ENCODE data around the gene RAPGEF1. TPM values are rescaled to one million over a fixed set of nuclear protein-coding genes. Genes with fewer than 3 reads are reported as not detected.

Gene RAPGEF1
- total RNA-seq, 1 donor from 2014 or later = 33.3 TPM

DNA sequence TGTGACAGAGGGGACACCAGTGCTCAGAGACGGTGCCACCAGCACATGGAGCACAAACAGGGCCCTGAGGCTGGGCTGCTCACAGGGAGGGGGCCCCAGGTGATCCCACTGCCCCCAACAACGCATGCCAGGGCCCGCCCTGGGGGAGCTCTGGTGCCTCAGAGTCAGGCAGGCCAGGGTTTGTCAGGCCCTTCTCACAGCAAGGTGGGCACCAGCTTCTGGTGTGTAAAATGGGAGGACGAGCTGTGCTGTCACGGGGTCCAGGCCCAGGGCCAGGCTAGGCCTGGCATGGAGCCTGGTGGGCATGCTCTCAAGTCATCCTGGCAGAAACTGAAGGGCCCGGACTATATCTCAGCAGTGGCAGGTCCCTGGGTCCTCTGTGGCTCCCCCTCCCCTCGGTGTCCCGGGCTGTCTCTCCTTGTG is 160.1 kb downstream of the RAPGEF1 start:
- Histone ChIP-seq H3K27me3 (no peaks in the 10 kb centered on the region), H3K79me2 (ENCODE audit: low read depth) (no peaks in the 10 kb centered on the region), H3K9me3 (ENCODE audit: low read depth) (no peaks in the 10 kb centered on the region), H4K20me1 (ENCODE audit: low read depth) (no peaks in the 10 kb centered on the region), H2AFZ (replicated peaks) (no peak overlapping the region), H3K4me1 (no peaks in the 10 kb centered on the region), H3K4me2 (no peak overlapping the region), H3K36me3 (no peaks in the 10 kb centered on the region), H3F3A (ENCODE audit: low read depth) (no peaks in the 10 kb centered on the region), H3K4me3 (no peak overlapping the region), H3K27ac (no peak overlapping the region), H3K9ac (no peak overlapping the region)
- Mint-ChIP-seq H3K27me3 (ENCODE audit: insufficient read depth, low read depth) (peaks cover 3% of the 10 kb centered on the region), H3K27ac (no peak overlapping the region), H3K9me3 (no peaks in the 10 kb centered on the region), H3K36me3 (peaks cover 14% of the 10 kb centered on the region), H3K4me3 (no peak overlapping the region), H3K4me1 (no peaks in the 10 kb centered on the region)
- DNase-seq (ENCODE audit: low spot score) = no peak
- TF ChIP-seq EZH2 (IDR thresholded peaks at IDR 0.05) (no peak), EZH2phosphoT487 (IDR thresholded peaks at IDR 0.05) (no peak)
- TF ChIP-seq, protein P1, sequence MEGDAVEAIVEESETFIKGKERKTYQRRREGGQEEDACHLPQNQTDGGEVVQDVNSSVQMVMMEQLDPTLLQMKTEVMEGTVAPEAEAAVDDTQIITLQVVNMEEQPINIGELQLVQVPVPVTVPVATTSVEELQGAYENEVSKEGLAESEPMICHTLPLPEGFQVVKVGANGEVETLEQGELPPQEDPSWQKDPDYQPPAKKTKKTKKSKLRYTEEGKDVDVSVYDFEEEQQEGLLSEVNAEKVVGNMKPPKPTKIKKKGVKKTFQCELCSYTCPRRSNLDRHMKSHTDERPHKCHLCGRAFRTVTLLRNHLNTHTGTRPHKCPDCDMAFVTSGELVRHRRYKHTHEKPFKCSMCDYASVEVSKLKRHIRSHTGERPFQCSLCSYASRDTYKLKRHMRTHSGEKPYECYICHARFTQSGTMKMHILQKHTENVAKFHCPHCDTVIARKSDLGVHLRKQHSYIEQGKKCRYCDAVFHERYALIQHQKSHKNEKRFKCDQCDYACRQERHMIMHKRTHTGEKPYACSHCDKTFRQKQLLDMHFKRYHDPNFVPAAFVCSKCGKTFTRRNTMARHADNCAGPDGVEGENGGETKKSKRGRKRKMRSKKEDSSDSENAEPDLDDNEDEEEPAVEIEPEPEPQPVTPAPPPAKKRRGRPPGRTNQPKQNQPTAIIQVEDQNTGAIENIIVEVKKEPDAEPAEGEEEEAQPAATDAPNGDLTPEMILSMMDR (IDR thresholded peaks at IDR 0.05) = no peak

DNA sequence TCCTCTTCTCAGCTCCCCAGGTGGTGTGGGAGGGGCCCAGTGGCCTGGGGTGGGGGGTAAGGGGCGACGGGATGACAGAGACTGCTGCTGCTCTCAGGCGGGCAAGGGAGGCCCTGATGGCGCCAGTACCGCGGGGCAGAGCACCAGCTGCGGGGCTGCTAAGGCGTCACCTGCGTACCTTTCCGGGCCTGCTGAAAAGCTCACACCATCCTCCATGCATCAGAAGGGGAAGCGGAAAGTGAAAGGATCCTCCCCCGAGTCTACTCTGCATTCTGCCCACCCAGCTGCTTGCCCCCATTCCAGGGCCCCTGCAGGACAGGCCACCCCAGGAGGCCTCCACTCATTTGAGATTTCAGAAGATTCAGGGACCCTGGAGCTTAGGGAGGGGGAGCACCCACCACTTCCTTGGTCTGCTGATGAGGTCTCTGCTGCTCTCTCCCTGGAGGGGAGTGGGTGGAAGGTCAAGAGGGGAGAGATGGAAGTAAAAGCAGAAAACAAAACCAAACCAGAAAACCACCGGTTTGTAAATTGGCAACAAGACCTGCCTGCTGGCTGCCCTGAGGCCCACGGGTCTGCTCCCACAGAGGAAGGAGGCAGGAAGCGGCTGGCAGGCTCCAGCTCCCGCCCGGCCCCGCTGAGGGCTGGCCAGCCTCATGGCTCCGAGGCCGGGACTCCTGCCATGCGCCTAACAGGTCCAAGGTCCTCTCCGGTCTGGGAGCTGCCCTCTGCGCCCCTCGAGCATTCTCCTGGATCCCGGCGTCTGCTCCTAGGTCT is 161.0 kb downstream of the RAPGEF1 start:
- H3K27me3 Mint-ChIP-seq (ENCODE audit: insufficient read depth, low read depth) = peaks cover 3% of the 10 kb centered on the region
- H3K4me1 Mint-ChIP-seq = no peaks in the 10 kb centered on the region
- H3K27me3 ChIP-seq = no peaks in the 10 kb centered on the region
- no peaks in the 10 kb centered on the region for H3K79me2 ChIP-seq (ENCODE audit: low read depth)
- H3F3A ChIP-seq (ENCODE audit: low read depth) = no peaks in the 10 kb centered on the region
- no peak for DNase-seq (ENCODE audit: low spot score)
- no peaks in the 10 kb centered on the region for H3K9me3 ChIP-seq (ENCODE audit: low read depth)
- H2AFZ ChIP-seq (replicated peaks) = no peak overlapping the region
- TF ChIP-seq EZH2 (IDR thresholded peaks at IDR 0.05) (no peak), EZH2phosphoT487 (IDR thresholded peaks at IDR 0.05) (no peak)
- TF ChIP-seq, protein P1 (IDR thresholded peaks at IDR 0.05) = no peak
- no peaks in the 10 kb centered on the region for H3K4me1 ChIP-seq
- H3K27ac Mint-ChIP-seq = no peak overlapping the region
- peaks cover 17% of the 10 kb centered on the region for H3K36me3 Mint-ChIP-seq
- no peak overlapping the region for H3K27ac ChIP-seq
- no peak overlapping the region for H3K4me3 ChIP-seq
- H4K20me1 ChIP-seq (ENCODE audit: low read depth) = no peaks in the 10 kb centered on the region
- H3K36me3 ChIP-seq = no peaks in the 10 kb centered on the region
- H3K9ac ChIP-seq = no peak overlapping the region
- H3K4me2 ChIP-seq = no peak overlapping the region
- no peak overlapping the region for H3K4me3 Mint-ChIP-seq
- no peaks in the 10 kb centered on the region for H3K9me3 Mint-ChIP-seq

GRCh38 chr9:131578021-131578420 is 161.9 kb downstream of the RAPGEF1 start:
- H3K27me3 Mint-ChIP-seq (ENCODE audit: insufficient read depth, low read depth) = peaks cover 3% of the 10 kb centered on the region

More at GRCh38 chr9:131578021-131578420, 161.9 kb downstream of the RAPGEF1 start:
- Mint-ChIP-seq H3K4me3 (no peak overlapping the region), H3K27ac (no peak overlapping the region), H3K36me3 (peaks cover 16% of the 10 kb centered on the region), H3K9me3 (no peaks in the 10 kb centered on the region), H3K4me1 (no peaks in the 10 kb centered on the region)
- Histone ChIP-seq H3K4me2 (no peak overlapping the region), H4K20me1 (ENCODE audit: low read depth) (no peaks in the 10 kb centered on the region), H3K4me3 (no peak overlapping the region), H3K27ac (no peak overlapping the region), H3K79me2 (ENCODE audit: low read depth) (no peaks in the 10 kb centered on the region), H3K27me3 (no peaks in the 10 kb centered on the region), H2AFZ (replicated peaks) (no peak overlapping the region), H3K36me3 (no peaks in the 10 kb centered on the region), H3F3A (ENCODE audit: low read depth) (no peaks in the 10 kb centered on the region), H3K9me3 (ENCODE audit: low read depth) (no peaks in the 10 kb centered on the region), H3K4me1 (no peaks in the 10 kb centered on the region), H3K9ac (no peak overlapping the region)
- DNase-seq (ENCODE audit: low spot score) = no peak
- TF ChIP-seq EZH2 (IDR thresholded peaks at IDR 0.05) = no peak
- TF ChIP-seq, protein P1 (IDR thresholded peaks at IDR 0.05) = no peak
